Measurements from ENCODE around the gene ZNF354C.

GRCh38 chr5:179089502-179089901 lies 29.3 kb downstream of the ZNF354C start:
- TF ChIP-seq U2AF2 (optimal IDR thresholded peaks at IDR 0.05; ENCODE audit: low read depth, low read length) (no peak), POLR2AphosphoS5 (IDR thresholded peaks at IDR 0.05; ENCODE audit: control insufficient read depth, insufficient read depth, low read depth, low read length) (no peak), CTCF (IDR thresholded peaks at IDR 0.05 in 2 of 3, conservative IDR thresholded peaks at IDR 0.05 in 1 of 3; ENCODE audit: insufficient read depth in 2 of 3, low read depth in 1 of 3, low read length in 3 of 3) (no peak), JUND (IDR thresholded peaks at IDR 0.05; ENCODE audit: borderline replicate concordance, low read depth, low read length) (peak; percentile 50; the same call in 1 of the 2 replicates), JUND (tag; IDR thresholded peaks at IDR 0.05; ENCODE audit: borderline replicate concordance, low read depth, low read length) (peak; percentile 80; the same call in 2 of the 3 replicates)
